Fibroblast of the aortic adventitia (primary cell): ENCODE results near the gene SOD1. TPM values are rescaled to one million over a fixed set of nuclear protein-coding genes. Genes with fewer than 3 reads are reported as not detected.

Source experiments
- DNase-seq: peaks from one replicate; pipeline ENCODE4 v3.0.0-alpha.2; 2010; ENCODE audit warnings: low read depth
- H3K4me3 ChIP-seq: 2 replicates; pipeline ENCODE4 v1.5.1; 2011; ENCODE audit warnings: low read depth, mild to moderate bottlenecking, control low read depth, low read length, moderate library complexity
- total RNA-seq: library from RNA; depleted of rRNA; stranded (reverse); fragments of >200 nt; gene quantifications from 2 replicates; pipeline ENCODE4 v1.2.3, GENCODE V29; 2012; ENCODE audit warnings: low replicate concordance
- TF ChIP-seq, protein P1 (sequence below): IDR thresholded peaks from 2 replicates; pipeline ENCODE4 v1.5.1; 2011; ENCODE audit warnings: mild to moderate bottlenecking, low read length, control low read depth, inconsistent platforms; ENCODE audit not compliant: insufficient read depth

The SOD1 gene
- total RNA-seq, 1 donor: 217 TPM

DNA sequence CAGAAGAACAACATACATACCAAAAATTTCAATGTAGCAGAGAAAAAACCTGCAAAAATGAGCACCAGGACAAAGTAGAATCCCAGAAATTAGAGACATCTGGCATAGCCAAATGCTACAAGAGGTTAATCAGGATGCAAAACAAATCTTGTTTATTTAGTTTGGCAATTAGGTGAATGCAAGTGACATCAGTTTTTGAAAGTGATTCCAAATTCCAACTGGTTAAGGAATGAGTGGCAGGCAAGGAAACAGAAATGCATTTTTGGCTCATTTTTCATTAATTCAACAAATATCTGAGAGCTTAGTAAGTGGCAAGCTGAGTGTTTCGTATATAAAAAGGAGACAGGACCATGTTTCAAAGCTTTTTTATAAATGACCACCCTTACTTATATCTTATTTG lies 51.1 kb downstream of the SOD1 start:
- no peak overlapping the region for H3K4me3 ChIP-seq
- TF ChIP-seq, protein P1, sequence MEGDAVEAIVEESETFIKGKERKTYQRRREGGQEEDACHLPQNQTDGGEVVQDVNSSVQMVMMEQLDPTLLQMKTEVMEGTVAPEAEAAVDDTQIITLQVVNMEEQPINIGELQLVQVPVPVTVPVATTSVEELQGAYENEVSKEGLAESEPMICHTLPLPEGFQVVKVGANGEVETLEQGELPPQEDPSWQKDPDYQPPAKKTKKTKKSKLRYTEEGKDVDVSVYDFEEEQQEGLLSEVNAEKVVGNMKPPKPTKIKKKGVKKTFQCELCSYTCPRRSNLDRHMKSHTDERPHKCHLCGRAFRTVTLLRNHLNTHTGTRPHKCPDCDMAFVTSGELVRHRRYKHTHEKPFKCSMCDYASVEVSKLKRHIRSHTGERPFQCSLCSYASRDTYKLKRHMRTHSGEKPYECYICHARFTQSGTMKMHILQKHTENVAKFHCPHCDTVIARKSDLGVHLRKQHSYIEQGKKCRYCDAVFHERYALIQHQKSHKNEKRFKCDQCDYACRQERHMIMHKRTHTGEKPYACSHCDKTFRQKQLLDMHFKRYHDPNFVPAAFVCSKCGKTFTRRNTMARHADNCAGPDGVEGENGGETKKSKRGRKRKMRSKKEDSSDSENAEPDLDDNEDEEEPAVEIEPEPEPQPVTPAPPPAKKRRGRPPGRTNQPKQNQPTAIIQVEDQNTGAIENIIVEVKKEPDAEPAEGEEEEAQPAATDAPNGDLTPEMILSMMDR: no peak
- DNase-seq: peak; percentile 83

DNA sequence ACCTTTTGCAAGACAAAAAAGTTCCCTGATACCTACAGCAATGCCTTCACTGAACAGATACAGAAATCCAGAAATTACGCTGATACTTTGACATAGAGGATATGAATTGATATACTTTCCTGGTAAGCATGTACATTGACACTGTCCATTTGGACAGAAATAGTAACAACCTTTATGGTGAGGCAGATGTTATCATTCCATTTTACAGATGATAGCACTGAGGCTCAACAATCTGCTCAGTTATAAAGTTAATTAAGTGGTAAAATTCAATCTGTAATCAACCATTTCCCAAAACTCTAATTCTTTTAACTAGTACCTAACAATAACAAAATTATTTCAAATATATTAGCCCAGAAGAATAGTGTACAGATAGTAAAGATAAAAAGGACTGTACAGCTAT lies 51.8 kb downstream of the SOD1 start:
- TF ChIP-seq, protein P1: no peak
- no peak overlapping the region for H3K4me3 ChIP-seq
- no peak for DNase-seq

DNA sequence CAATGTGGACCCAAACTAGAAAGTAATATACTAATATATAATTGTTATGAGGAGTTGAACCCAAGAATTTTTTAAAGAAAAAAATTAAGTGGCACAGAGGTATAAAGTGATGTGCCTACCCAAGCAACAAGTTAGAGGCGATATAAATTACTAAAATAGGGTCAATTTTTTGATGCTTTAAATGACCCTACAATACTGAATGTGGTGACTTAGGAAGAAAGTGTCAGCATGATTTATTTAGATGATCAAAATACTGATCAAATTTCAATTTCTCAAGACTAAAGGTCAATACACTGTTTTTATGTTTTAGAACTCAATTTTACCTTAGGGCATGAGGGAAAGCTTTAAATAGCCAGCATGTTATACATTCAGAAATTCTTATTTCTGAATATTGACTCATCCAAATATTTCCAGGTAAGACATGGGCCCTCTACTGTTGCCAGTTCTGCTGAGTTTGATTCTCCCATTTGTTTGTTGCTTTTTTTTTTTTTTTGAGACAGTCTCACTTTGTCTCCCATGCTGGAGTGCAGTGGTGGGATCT lies 52.3 kb downstream of the SOD1 start:
- no peak overlapping the region for H3K4me3 ChIP-seq
- TF ChIP-seq, protein P1: no peak
- no peak for DNase-seq

DNA sequence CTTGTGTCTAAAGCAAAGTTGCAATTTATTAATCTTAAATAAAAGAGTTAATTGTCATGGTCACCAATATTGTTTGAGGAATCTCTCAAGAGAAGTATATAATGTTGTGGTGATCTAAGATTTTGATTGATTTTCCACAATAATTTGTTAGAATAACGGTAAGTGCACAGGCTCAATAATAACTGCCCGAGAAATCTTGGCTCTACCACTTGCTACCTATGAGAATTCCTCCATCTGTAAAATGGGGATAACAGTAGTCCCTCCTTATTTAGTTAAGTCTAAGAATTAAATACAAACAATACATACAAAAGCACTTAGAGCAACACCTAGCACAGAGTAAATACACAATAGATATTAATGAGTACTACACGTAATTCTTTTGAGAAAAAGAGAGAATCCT lies 53.6 kb downstream of the SOD1 start:
- no peak for DNase-seq
- TF ChIP-seq, protein P1: no peak
- no peak overlapping the region for H3K4me3 ChIP-seq

DNA sequence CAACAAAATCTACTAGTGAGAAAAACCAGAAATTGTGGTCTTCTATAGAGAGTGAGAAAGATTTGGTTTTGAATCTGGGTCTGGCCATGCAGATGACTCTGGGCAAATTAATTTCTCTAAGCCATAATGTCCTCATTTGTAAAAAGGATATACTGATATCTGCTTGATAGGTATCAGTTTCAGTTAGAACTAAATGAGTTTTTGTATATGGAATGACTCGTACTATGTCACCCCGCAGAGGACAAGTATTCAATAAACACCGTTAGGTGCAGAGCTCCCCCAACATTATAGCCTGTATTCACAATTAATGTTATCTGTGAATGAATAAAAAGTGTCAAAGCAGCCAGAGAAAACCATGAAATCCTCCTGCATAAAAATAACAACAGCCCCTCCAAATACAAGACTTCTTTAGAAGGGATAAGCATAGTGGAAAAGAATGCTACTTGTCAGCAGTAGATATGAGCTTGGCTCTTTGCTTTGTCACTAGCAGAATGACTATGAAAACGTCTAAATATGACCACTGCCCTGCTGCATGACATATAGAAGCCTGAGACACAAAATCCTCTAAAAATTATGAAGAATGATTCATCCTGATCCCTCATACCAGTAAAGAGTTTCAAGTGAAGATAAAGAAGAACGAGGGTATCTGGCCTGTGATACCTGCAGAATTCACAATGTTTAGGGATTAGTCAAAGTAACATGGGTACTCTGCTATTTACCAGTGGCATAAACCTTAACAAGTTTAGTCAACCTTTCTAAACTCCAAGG lies 54.7 kb downstream of the SOD1 start:
- H3K4me3 ChIP-seq: no peak overlapping the region
- no peak for DNase-seq
- TF ChIP-seq, protein P1: no peak

DNA sequence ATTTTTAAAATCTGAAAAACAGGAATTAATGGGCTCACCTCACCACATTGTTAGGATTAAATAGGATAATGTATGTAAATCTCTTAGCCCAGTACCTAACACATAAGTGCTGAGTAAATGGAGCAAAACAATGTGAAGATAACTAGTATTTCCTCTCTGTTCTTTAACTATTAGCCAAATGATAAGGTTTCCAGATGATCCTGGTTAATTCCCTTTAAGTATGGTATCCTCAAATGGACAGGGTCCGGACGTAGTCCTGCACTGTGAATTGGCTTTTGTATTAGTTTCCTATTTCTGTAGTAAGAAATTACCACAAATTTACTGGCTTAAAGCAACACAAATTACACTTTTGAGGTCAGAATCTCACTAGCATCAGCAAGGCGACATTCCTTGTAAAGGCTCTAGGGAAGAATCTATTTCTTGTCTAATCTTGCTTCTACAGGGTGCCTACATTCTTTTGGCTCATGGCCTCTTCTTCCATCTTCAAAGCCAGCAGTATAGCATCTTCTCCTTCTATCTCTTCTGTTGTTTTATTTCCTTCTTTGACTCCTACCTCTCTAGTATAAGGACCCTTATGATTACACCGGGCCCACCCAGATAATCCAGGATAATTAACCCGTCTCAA lies 55.4 kb downstream of the SOD1 start:
- TF ChIP-seq, protein P1: no peak

More for the DNA sequence above, 55.4 kb downstream of the SOD1 start:
- H3K4me3 ChIP-seq: no peak overlapping the region
- no peak for DNase-seq
